Ammon's horn (tissue), 1 donor: ENCODE measurements around the gene ZDHHC5.

Source experiments
- DNase-seq: peaks from one replicate; pipeline ENCODE4 v3.0.0-alpha.2; 2016; ENCODE audit warnings: low spot score

Gene ZDHHC5

DNA sequence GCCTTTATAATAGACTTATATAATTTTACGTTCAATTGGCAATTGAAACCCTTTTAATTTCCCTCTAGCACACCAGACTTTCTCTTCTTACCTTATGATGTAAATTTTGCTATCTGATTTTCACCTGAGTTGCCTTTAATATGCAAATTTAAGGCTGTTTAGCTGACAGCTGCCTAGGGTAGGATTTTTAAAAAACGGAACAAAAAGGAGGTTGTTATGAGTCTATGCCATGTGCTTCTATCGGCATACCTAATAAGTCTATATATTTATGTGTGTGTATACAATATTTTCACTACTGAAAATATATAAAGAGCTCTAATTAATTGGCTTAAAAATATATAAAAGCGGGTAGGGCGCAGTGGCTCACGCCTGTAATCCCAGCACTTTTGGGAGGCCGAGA lies 61.6 kb downstream of the ZDHHC5 start:
- no peak for DNase-seq

GRCh38 chr11:57732661-57733060 lies 64.7 kb downstream of the ZDHHC5 start:
- no peak for DNase-seq

GRCh38 chr11:57735619-57736298 lies 67.8 kb downstream of the ZDHHC5 start:
- no peak for DNase-seq

DNA sequence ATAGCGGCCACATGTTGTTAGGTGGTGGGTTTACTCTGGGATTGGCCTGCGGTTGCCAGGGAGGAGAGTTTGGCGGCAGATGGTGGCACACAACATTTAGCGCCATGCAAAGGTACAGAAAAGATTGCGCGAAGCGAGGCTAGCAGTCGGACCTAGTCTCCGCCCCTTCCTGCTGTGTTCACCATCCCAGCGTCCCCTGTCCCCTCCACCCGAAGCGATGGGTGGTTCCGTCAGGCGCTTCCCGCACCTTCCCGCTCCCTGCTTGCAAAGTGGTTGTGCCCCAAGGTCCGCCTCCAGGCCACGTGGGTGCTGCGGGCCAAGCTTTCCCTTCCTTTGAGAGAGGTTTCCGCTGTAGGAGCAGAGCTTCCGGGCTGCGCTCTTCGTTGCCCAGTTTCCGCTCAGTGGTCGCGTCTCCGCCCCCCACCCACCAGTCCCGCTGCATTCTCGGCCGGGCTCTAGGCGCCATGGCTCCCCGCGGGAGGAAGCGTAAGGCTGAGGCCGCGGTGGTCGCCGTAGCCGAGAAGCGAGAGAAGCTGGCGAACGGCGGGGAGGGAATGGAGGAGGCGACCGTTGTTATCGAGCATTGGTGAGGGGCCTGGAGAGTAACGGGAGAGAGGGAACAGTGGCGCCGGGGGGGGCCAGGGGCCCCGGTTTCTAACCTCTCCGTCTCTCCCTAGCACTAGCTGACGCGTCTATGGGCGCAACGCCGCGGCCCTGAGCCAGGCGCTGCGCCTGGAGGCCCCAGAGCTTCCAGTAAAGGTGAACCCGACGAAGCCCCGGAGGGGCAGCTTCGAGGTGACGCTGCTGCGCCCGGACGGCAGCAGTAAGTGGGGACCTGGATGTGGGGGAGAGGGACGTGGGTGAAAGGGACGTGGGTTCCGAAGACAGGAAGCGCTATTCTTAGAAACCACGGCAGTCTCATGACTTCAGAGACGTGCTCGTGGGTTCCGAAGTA lies 73.5 kb downstream of the ZDHHC5 start, which contains the start of gene SELENOH:
Gene SELENOH (plus strand): TSS at position 360 of the 955 bp plus-strand sequence. CDS start 105 bp downstream, at position 465.
- DNase-seq, result peak; percentile 99

GRCh38 chr11:57742087-57742452 lies 74.2 kb downstream of the ZDHHC5 start:
- no peak for DNase-seq

- no peak for DNase-seq
These were observed 76.4 kb downstream of the ZDHHC5 start for GRCh38 chr11:57744357-57744756.

GRCh38 chr11:57745206-57745605 lies 77.3 kb downstream of the ZDHHC5 start:
- no peak for DNase-seq

DNA sequence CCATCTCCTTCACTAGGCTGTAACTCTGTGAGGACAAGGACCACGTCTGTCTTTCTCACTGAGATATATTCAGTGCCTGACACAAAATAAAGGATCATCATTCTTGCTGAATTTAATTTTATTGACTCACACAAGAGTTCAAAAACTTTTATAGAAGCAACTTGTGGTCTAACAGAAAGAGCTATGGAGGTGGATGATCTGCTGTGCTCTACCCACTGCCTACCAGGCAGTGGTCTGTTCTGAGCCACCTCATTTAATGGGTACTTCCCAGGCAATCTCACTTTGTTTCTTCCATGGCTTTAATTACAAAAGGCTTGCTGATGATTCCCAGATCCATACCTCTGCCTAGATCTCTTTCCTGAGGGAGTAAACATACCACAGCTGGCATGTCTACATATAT lies 79.0 kb downstream of the ZDHHC5 start:
- DNase-seq, result no peak
